CD8-positive, alpha-beta memory T cell (primary cell): ENCODE measurements around the gene ENDOG. TPM values are rescaled to one million over a fixed set of nuclear protein-coding genes. Genes with fewer than 3 reads are reported as not detected.
"Not testable (repeated sequence)": the region's sequence is repeated elsewhere in the genome, so short reads cannot be mapped to it uniquely, and the experiment has no call there.

ENCODE experiments used
- CTCF ChIA-PET: fragments of 350-600 bp; sonication (Branson Sonifier 250); formaldehyde crosslinking; loops from one replicate; lab custom pipeline; 2021; ENCODE audit warnings: antibody characterized with exemption; lab: Charles Lee
- POLR2A ChIA-PET: fragments of 350-600 bp; sonication (Branson Sonifier 250); formaldehyde crosslinking; loops from one replicate; lab custom pipeline; 2021; ENCODE audit warnings: antibody characterized with exemption; lab: Charles Lee
- DNase-seq, 5 donors: peaks; one replicate each; pipeline versions ENCODE4 v3.0.0 to v3.0.0-alpha.2; 2020 to 2022; ENCODE audit warnings: mixed read lengths in 1 of 5
- H3K27ac ChIP-seq: one replicate; pipeline ENCODE4 v1.7.0; 2013; ENCODE audit warnings: low read depth, mild to moderate bottlenecking, low read length, moderate library complexity
- H3K27me3 ChIP-seq: 2 replicates; pipeline ENCODE4 v1.7.0; 2013; ENCODE audit warnings: low read length, mild to moderate bottlenecking; ENCODE audit not compliant: insufficient read depth, poor library complexity, severe bottlenecking
- H3K36me3 ChIP-seq: 2 replicates; pipeline ENCODE4 v1.7.0; 2013; ENCODE audit warnings: mild to moderate bottlenecking, low read length, moderate library complexity; ENCODE audit not compliant: insufficient read depth
- H3K4me1 ChIP-seq: 2 replicates; pipeline ENCODE4 v1.7.0; 2013; ENCODE audit warnings: mild to moderate bottlenecking, low read length, moderate library complexity; ENCODE audit not compliant: insufficient read depth
- H3K4me3 ChIP-seq: 2 replicates; pipeline ENCODE4 v1.7.0; 2013; ENCODE audit warnings: mild to moderate bottlenecking, low read length
- H3K9me3 ChIP-seq: 2 replicates; pipeline ENCODE4 v1.7.0; 2013; ENCODE audit warnings: mild to moderate bottlenecking, low read length
- H3K27ac Mint-ChIP-seq, 8 donors: one replicate each; pipeline ENCODE4 v1.8.0; 2020 to 2021; ENCODE audit warnings: mixed read lengths in 8 of 8, mild to moderate bottlenecking in 6 of 8, inconsistent platforms in 3 of 8, moderate library complexity in 3 of 8
- H3K27me3 Mint-ChIP-seq, 2 donors: one replicate each; pipeline ENCODE4 v1.8.0; 2020 to 2021; ENCODE audit warnings: mixed read lengths in 2 of 2, mild to moderate bottlenecking in 1 of 2, moderate library complexity in 1 of 2
- H3K36me3 Mint-ChIP-seq, 3 donors: one replicate each; pipeline ENCODE4 v1.8.0; 2020 to 2021; ENCODE audit warnings: mixed read lengths in 3 of 3, inconsistent platforms in 1 of 3, mild to moderate bottlenecking in 1 of 3
- H3K4me1 Mint-ChIP-seq, 3 donors: one replicate each; pipeline ENCODE4 v1.8.0; 2020 to 2021; ENCODE audit warnings: mixed read lengths in 3 of 3, inconsistent platforms in 1 of 3, mild to moderate bottlenecking in 1 of 3
- H3K4me3 Mint-ChIP-seq, 7 donors: one replicate each; pipeline ENCODE4 v1.8.0; 2020 to 2021; ENCODE audit warnings: mixed read lengths in 7 of 7, mild to moderate bottlenecking in 6 of 7, moderate library complexity in 4 of 7, inconsistent platforms in 2 of 7
- H3K9me3 Mint-ChIP-seq, 5 donors: one replicate each; pipeline ENCODE4 v1.8.0; 2020 to 2022; ENCODE audit warnings: mixed read lengths in 5 of 5, mild to moderate bottlenecking in 3 of 5, moderate library complexity in 2 of 5, inconsistent platforms in 1 of 5
- polyA plus RNA-seq: library from polyadenylated mRNA; unstranded; fragments of 300-500 nt; fragmentation: Illumina TruSeq; gene quantifications from one replicate; pipeline ENCODE4 v1.2.3, GENCODE V29; 2021
- total RNA-seq, 2 experiments: library from RNA; stranded (reverse); gene quantifications; one replicate each; pipeline ENCODE4 v1.2.3, GENCODE V29; 2021

The ENDOG gene
- total and polyA plus RNA-seq, 3 experiments from 2014 or later, result 22.3 to 29.6 (median 23.3) TPM

DNA sequence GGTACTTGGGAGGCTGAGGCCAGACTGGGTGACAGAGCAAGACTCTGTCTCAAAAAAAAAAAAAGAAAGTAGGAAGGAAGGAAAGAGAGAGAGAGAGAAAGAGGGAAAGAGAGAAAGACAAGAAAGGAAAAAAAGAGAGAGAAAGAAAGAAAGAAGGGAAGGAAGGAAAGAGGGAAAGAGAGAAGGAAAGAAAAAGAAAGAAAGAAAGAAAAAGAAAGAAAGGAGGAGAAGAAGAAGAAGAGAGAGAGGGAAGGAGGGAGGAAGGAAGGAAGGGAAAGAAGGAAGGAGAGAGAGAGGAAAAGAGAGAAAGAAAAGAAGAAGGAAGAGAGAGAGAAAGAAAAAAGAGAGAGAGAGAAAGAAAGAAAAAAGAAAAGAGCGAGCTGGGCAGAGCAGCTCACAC, 43.5 kb upstream of the ENDOG start:
- POLR2A ChIA-PET, result no interaction called here
- no peak overlapping the region for H3K4me3 Mint-ChIP-seq
- H3K27me3 Mint-ChIP-seq, result no peaks in the 10 kb centered on the region
- Histone ChIP-seq H3K4me1 (peaks cover 15% of the 10 kb centered on the region), H3K9me3 (no peaks in the 10 kb centered on the region), H3K27me3 (no peaks in the 10 kb centered on the region), H3K27ac (no peak overlapping the region), H3K36me3 (no peaks in the 10 kb centered on the region), H3K4me3 (no peak overlapping the region)
- CTCF ChIA-PET, result no interaction called here
- no peak for DNase-seq
- peaks cover 0 to 3% (median 1%) of the 10 kb centered on the region in 5 donors for H3K9me3 Mint-ChIP-seq
- H3K4me1 Mint-ChIP-seq, result peaks cover 15 to 18% (median 16%) of the 10 kb centered on the region in 3 donors
- H3K27ac Mint-ChIP-seq, result peak overlapping the region in 1 of 8 donors; percentile 75
- H3K36me3 Mint-ChIP-seq, result peaks cover 0 to 7% (median 2%) of the 10 kb centered on the region in 3 donors

DNA sequence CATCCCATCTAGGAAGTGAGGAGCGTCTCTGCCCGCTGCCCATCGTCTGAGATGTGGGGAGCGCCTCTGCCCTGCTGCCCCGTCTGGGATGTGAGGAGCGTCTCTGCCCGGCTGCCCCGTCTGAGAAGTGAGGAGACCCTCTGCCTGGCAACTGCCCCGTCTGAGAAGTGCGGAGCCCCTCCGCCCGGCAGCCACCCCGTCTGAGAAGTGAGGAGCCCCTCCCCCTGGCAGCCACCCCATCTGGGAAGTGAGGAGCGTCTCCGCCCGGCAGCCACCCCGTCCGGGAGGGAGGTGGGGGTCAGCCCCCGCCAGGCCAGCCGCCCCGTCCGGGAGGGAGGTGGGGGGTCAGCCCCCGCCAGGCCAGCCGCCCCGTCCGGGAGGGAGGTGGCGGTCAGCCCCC, 38.2 kb upstream of the ENDOG start:
- H3K36me3 Mint-ChIP-seq, H3K27me3 Mint-ChIP-seq, H3K9me3 ChIP-seq, H3K27me3 ChIP-seq, H3K4me3 Mint-ChIP-seq, H3K4me1 ChIP-seq, H3K9me3 Mint-ChIP-seq, H3K27ac ChIP-seq, DNase-seq, H3K4me1 Mint-ChIP-seq, H3K4me3 ChIP-seq, H3K27ac Mint-ChIP-seq, CTCF ChIA-PET, POLR2A ChIA-PET, H3K36me3 ChIP-seq: not testable (repeated sequence)

DNA sequence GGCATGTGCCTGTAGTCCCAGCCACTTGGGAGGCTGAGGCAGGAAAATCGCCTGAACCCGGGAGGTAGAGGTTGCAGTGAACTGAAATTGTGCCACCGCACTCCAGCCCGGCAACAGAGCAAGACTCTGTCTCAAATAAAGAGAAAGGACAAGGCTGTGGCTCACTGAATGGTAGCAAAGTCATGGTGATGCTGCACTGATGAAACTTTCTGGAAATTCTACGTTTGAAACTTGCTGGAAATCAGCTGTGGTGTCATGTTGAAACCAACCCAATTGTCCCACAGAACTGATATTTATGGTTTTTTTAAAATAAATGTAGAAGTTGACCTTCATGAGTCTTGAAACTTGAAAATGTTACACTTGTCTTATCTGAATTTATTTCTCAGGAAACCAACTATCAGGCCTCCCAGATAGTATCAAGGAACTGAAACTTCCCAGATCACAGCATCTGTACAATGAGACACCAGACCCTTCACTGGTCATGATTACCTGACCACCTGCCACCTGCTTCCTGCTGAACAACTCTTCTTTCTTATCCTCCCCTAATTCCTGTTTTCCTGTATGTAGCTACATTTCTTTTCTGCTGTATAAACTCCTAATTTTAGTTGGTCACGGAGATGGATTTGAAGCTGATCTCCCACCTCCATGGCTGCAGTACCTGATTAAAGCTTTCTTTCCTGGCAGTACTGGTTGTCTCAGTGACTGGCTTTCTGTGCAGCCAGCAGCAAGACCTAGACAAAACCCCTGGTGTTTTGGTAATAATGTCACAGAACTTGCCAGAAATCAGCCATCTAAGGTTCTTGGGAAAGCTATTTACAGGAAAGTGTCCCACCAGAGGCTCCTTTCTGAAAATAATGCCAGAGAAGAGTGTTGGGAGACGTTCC, 36.9 kb upstream of the ENDOG start:
- Mint-ChIP-seq H3K4me3 (no peak overlapping the region), H3K36me3 (no peaks in the 10 kb centered on the region), H3K27ac (peak overlapping the region in 1 of 8 donors; percentile 29), H3K4me1 (peaks cover 0 to 3% (median 0%) of the 10 kb centered on the region in 3 donors), H3K9me3 (peaks cover 0 to 2% (median 0%) of the 10 kb centered on the region in 5 donors), H3K27me3 (no peaks in the 10 kb centered on the region)
- H3K4me3 ChIP-seq, result no peak overlapping the region
- DNase-seq, result no peak
- ChIA-PET POLR2A (interaction anchor here (0.6 kb wide), 2 partner anchors 24 to 35 kb away, joined by 3 read pairs; no protein-coding TSS in a partner anchor), CTCF (interaction anchor here (1.5 kb wide), 1 partner anchor 36 kb away, joined by 4 read pairs; no protein-coding TSS in a partner anchor)
- H3K36me3 ChIP-seq, result no peaks in the 10 kb centered on the region
- H3K4me1 ChIP-seq, result peaks cover 2% of the 10 kb centered on the region
- no peaks in the 10 kb centered on the region for H3K9me3 ChIP-seq
- no peaks in the 10 kb centered on the region for H3K27me3 ChIP-seq
- H3K27ac ChIP-seq, result no peak overlapping the region

DNA sequence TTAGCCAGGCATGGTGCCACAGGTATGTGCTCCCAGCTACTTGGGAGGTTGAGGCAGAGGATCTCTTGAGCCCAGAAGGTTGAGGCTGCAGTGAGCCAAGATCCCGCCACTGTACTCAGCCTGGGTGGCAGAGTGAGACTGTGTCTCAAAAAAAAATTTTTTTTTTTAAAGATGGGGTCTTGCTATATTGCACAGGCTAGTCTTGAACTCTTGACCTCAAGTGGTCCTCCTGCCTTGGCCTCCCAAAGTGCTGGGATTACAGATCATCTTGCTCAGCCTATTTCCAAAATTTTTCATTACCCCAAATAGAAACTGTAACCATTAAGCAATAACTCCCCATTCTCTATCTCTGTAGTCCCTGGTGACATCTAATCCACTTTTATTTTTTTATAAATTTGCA, 35.6 kb upstream of the ENDOG start:
- Histone ChIP-seq H3K36me3 (no peaks in the 10 kb centered on the region), H3K27ac (no peak overlapping the region), H3K4me1 (peaks cover 7% of the 10 kb centered on the region), H3K27me3 (no peaks in the 10 kb centered on the region), H3K9me3 (no peaks in the 10 kb centered on the region), H3K4me3 (no peak overlapping the region)
- peak overlapping the region in 1 of 7 donors; percentile 13 for H3K4me3 Mint-ChIP-seq
- H3K36me3 Mint-ChIP-seq, result peaks cover 0 to 4% (median 0%) of the 10 kb centered on the region in 3 donors
- peaks cover 3 to 15% (median 5%) of the 10 kb centered on the region in 3 donors for H3K4me1 Mint-ChIP-seq
- ChIA-PET CTCF (interaction anchor here (1.5 kb wide), 1 partner anchor 35 kb away, joined by 4 read pairs; no protein-coding TSS in a partner anchor), POLR2A (no interaction called here)
- H3K9me3 Mint-ChIP-seq, result peaks cover 0 to 2% (median 0%) of the 10 kb centered on the region in 5 donors
- H3K27me3 Mint-ChIP-seq, result no peaks in the 10 kb centered on the region
- DNase-seq, result no peak
- no peak overlapping the region for H3K27ac Mint-ChIP-seq

GRCh38 chr9:128785427-128785826, 32.9 kb upstream of the ENDOG start:
- Mint-ChIP-seq H3K4me1 (peaks cover 15 to 37% (median 24%) of the 10 kb centered on the region in 3 donors), H3K9me3 (peaks cover 0 to 2% (median 0%) of the 10 kb centered on the region in 5 donors), H3K4me3 (peak overlapping the region in 5 of 7 donors; percentile 33 to 67 (median 34)), H3K27ac (peak overlapping the region in 6 of 8 donors; percentile 23 to 64 (median 52)), H3K36me3 (peaks cover 0 to 24% (median 2%) of the 10 kb centered on the region in 3 donors), H3K27me3 (no peaks in the 10 kb centered on the region)
- POLR2A ChIA-PET, result interaction anchor here (0.5 to 1.6 kb wide), 5 partner anchors 12 to 528 kb away, joined by 3 to 7 read pairs (median 3); partner anchors contain the start of genes ENDOG and ZER1
- H3K9me3 ChIP-seq, result no peaks in the 10 kb centered on the region
- no peak overlapping the region for H3K27ac ChIP-seq
- peaks cover 15% of the 10 kb centered on the region for H3K4me1 ChIP-seq
- H3K4me3 ChIP-seq, result no peak overlapping the region
- H3K36me3 ChIP-seq, result peaks cover under 1% of the 10 kb centered on the region
- no peak for DNase-seq
- H3K27me3 ChIP-seq, result no peaks in the 10 kb centered on the region
- CTCF ChIA-PET, result interaction anchor here (1.5 kb wide), 1 partner anchor 33 kb away, joined by 3 read pairs; the partner anchor contains the start of gene ENDOG

DNA sequence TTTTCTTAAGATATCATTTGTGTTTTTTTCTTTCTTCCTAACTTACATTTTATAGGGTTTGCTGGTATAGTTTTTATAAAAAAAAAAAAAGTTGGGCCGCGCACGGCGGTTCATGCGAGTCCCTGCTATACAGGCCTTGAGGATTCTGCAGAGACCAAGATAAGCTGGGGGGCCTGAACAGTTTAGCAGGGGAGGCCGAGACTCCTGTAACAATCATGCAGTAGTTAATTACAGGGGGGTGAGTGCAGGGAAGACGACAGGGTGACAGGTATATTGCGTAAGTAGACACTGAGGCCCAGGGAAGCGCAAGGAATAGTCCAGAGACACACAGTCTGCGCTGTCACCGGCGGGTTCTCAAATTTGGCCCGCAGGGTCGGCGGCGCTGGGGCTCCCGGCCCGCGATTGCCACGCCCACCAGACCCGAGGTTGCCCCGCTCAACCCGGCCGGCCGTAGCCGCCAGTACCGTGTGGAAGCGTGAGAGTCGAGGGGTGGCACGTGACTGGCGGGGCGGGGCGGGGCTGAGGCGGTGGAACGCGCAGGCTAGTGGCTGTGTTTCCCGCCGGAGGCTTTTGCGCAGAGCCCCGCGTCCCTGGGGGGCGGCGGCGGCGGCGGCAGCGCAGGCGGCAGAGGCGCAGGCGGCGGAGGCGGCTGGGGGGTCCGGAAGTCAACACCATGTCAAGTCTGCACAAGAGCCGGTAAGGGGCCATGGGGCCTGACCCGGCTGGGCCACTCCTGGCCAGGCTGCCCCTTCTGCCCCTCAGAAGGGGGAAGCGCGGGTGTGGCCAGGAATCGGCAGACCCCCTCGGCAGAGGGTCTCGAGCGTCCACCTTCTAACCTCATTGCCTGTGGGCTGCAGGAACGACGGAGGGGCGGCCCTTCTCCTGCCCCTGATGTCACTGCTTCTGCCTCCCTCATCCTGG, 31.4 kb upstream of the ENDOG start, which contains the start of gene TBC1D13:
Gene TBC1D13, plus strand, starts transcription at position 573 of the 921 bp plus-strand sequence. Its CDS starts 101 bp downstream, at position 674.
- H3K4me3 Mint-ChIP-seq, result peak within 1 kb of the TSS; percentile 89 to 96 (median 92)
- peaks cover 15% of the 10 kb centered on the region for H3K4me1 ChIP-seq
- H3K36me3 ChIP-seq, result peaks cover 15% of the 10 kb centered on the region
- H3K27ac Mint-ChIP-seq, result peak within 1 kb of the TSS; percentile 88 to 98 (median 94)
- peak within 1 kb of the TSS; percentile 51 for H3K4me3 ChIP-seq
- no peaks in the 10 kb centered on the region for H3K27me3 ChIP-seq
- peak; percentile 88 to 95 (median 91) for DNase-seq
- ChIA-PET POLR2A (interaction anchor here (1.2 to 1.6 kb wide), 2 partner anchors 31 to 32 kb away, joined by 3 to 4 read pairs; partner anchors contain the start of gene ENDOG), CTCF (interaction anchor here (0.8 to 2.4 kb wide), 3 partner anchors 16 to 31 kb away, joined by 3 to 12 read pairs (median 9); partner anchors contain the start of genes ENDOG and ZER1)
- no peaks in the 10 kb centered on the region for H3K9me3 ChIP-seq
- peak within 1 kb of the TSS; percentile 65 for H3K27ac ChIP-seq
- no peaks in the 10 kb centered on the region for H3K27me3 Mint-ChIP-seq
- H3K36me3 Mint-ChIP-seq, result peaks cover 0 to 39% (median 3%) of the 10 kb centered on the region in 3 donors
- H3K4me1 Mint-ChIP-seq, result peaks cover 15 to 44% (median 24%) of the 10 kb centered on the region in 3 donors
- H3K9me3 Mint-ChIP-seq, result peaks cover 0 to 2% (median 0%) of the 10 kb centered on the region in 5 donors

GRCh38 chr9:128787659-128788058, 30.6 kb upstream of the ENDOG start:
- Histone ChIP-seq H3K4me3 (peak overlapping the region; percentile 51), H3K9me3 (no peaks in the 10 kb centered on the region), H3K27ac (peak overlapping the region; percentile 65), H3K36me3 (peaks cover 22% of the 10 kb centered on the region), H3K27me3 (no peaks in the 10 kb centered on the region), H3K4me1 (peaks cover 15% of the 10 kb centered on the region)
- peak overlapping the region; percentile 88 to 98 (median 94) for H3K27ac Mint-ChIP-seq
- H3K36me3 Mint-ChIP-seq, result peaks cover 0 to 46% (median 5%) of the 10 kb centered on the region in 3 donors
- POLR2A ChIA-PET, result interaction anchor here (1.0 to 2.4 kb wide), 3 partner anchors 16 to 30 kb away, joined by 3 to 9 read pairs (median 3); partner anchors contain the start of genes ENDOG and ZER1
- H3K9me3 Mint-ChIP-seq, result peaks cover 0 to 2% (median 0%) of the 10 kb centered on the region in 5 donors
- no peaks in the 10 kb centered on the region for H3K27me3 Mint-ChIP-seq
- H3K4me1 Mint-ChIP-seq, result peaks cover 15 to 47% (median 26%) of the 10 kb centered on the region in 3 donors
- DNase-seq, result no peak
- CTCF ChIA-PET, result interaction anchor here (1.4 to 2.4 kb wide), 3 partner anchors 15 to 31 kb away, joined by 6 to 12 read pairs (median 9); partner anchors contain the start of genes ENDOG and ZER1
- H3K4me3 Mint-ChIP-seq, result peak overlapping the region; percentile 89 to 96 (median 92)
